GM12878 (cell line): ENCODE measurements around the gene CORO7.

Experiments
- ATF3 ChIP-seq: IDR thresholded peaks from 2 replicates; pipeline ENCODE4 v1.6.1; 2011; ENCODE audit warnings: low read depth, mild to moderate bottlenecking, low read length, moderate library complexity, borderline replicate concordance; ENCODE audit errors: extremely low read depth
- ATF7 ChIP-seq: fragments of 450-650 bp; IDR thresholded peaks from 2 replicates; pipeline ENCODE4 v1.6.1; 2016; ENCODE audit warnings: low read depth, mild to moderate bottlenecking
- BACH1 ChIP-seq: fragments of 450-650 bp; IDR thresholded peaks from 2 replicates; pipeline ENCODE4 v1.6.1; 2017; ENCODE audit warnings: mild to moderate bottlenecking, borderline replicate concordance
- CTCF ChIP-seq, 3 experiments: IDR thresholded peaks in 2 of 3; conservative IDR thresholded peaks in 1 of 3; 2 replicates each; pipeline ENCODE4 v1.5.1; 2011; ENCODE audit warnings: low read depth in 3 of 3, low read length in 3 of 3, mild to moderate bottlenecking in 3 of 3, control low read depth in 2 of 3, moderate library complexity in 2 of 3, inconsistent platforms in 1 of 3, mixed read lengths in 1 of 3; ENCODE audit not compliant: control insufficient read depth in 2 of 3, insufficient read depth in 1 of 3; ENCODE audit errors: extremely low read depth in 1 of 3
- MAX ChIP-seq: IDR thresholded peaks from 2 replicates; pipeline ENCODE4 v1.6.1; 2012; ENCODE audit warnings: low read depth, low read length, improper control_type of control experiment
- POLR2A ChIP-seq: IDR thresholded peaks from 2 replicates; pipeline ENCODE4 v1.6.1; 2011; ENCODE audit warnings: low read depth, mild to moderate bottlenecking, low read length
- SMC3 ChIP-seq: IDR thresholded peaks from 2 replicates; pipeline ENCODE4 v1.6.1; 2011; ENCODE audit warnings: low read length, improper control_type of control experiment, borderline replicate concordance
- ZNF592 ChIP-seq: fragments of 450-650 bp; IDR thresholded peaks from 2 replicates; pipeline ENCODE4 v1.6.1; 2017; ENCODE audit warnings: mild to moderate bottlenecking, moderate library complexity

GRCh38 chr16:4332623-4333307 lies 83.6 kb downstream of the CORO7 start:
- TF ChIP-seq MAX (no peak), ZNF592 (no peak), ATF3 (no peak), CTCF (IDR thresholded peaks at IDR 0.05 in 2 of 3, conservative IDR thresholded peaks at IDR 0.05 in 1 of 3; ENCODE audit: control insufficient read depth in 2 of 3, extremely low read depth in 1 of 3, insufficient read depth in 1 of 3, low read depth in 3 of 3, low read length in 3 of 3) (no peak), ATF7 (no peak), POLR2A (no peak), BACH1 (no peak), SMC3 (no peak)
